Hepatocyte (in vitro differentiated cells): ENCODE results near the gene MED19. TPM values are rescaled to one million over a fixed set of nuclear protein-coding genes. Genes with fewer than 3 reads are reported as not detected.

Source experiments
- DNase-seq: peaks from one replicate; pipeline ENCODE4 v3.0.0-alpha.2; 2016; ENCODE audit warnings: low spot score
- H2AFZ ChIP-seq: fragments of 200-600 bp; sonication (generic); 2 replicates; pipeline ENCODE4 v1.6.0; 2016; ENCODE audit warnings: antibody characterized with exemption, mild to moderate bottlenecking
- H3K27ac ChIP-seq: fragments of 200-600 bp; sonication (generic); 2 replicates; pipeline ENCODE4 v1.5.1; 2016; ENCODE audit warnings: mild to moderate bottlenecking
- H3K27me3 ChIP-seq: fragments of 200-600 bp; sonication (generic); 2 replicates; pipeline ENCODE4 v1.6.1; 2016
- H3K36me3 ChIP-seq: fragments of 200-600 bp; sonication (generic); replicated peaks from 2 replicates; pipeline ENCODE4 v1.5.1; 2016; ENCODE audit warnings: low read depth; ENCODE audit not compliant: insufficient read depth
- H3K4me1 ChIP-seq: fragments of 200-600 bp; sonication (generic); 2 replicates; pipeline ENCODE4 v1.5.1; 2016; ENCODE audit warnings: mild to moderate bottlenecking, moderate library complexity; ENCODE audit not compliant: insufficient read depth
- H3K4me2 ChIP-seq: fragments of 200-600 bp; sonication (generic); 2 replicates; pipeline ENCODE4 v1.6.0; 2016
- H3K4me3 ChIP-seq: fragments of 200-600 bp; sonication (generic); 2 replicates; pipeline ENCODE4 v1.5.1; 2016; ENCODE audit warnings: mild to moderate bottlenecking
- H3K79me2 ChIP-seq: fragments of 200-600 bp; sonication (generic); 2 replicates; pipeline ENCODE4 v1.6.0; 2017; ENCODE audit warnings: mild to moderate bottlenecking
- H3K9me2 ChIP-seq: fragments of 200-600 bp; sonication (generic); replicated peaks from 2 replicates; pipeline ENCODE4 v1.6.0; 2017; ENCODE audit warnings: mild to moderate bottlenecking; ENCODE audit not compliant: insufficient read depth
- H3K9me3 ChIP-seq: fragments of 200-600 bp; sonication (generic); 2 replicates; pipeline ENCODE4 v1.5.1; 2016; ENCODE audit warnings: low read depth, mild to moderate bottlenecking
- H4K20me1 ChIP-seq: fragments of 200-600 bp; sonication (generic); 2 replicates; pipeline ENCODE4 v1.6.0; 2016; ENCODE audit warnings: mild to moderate bottlenecking; ENCODE audit not compliant: insufficient read depth, poor library complexity, severe bottlenecking
- EZH2 ChIP-seq: fragments of 200-600 bp; sonication (generic); IDR thresholded peaks from 2 replicates; pipeline ENCODE4 v1.6.1; 2016; ENCODE audit warnings: antibody characterized with exemption, mild to moderate bottlenecking, borderline replicate concordance
- EZH2phosphoT487 ChIP-seq: fragments of 200-600 bp; sonication (generic); IDR thresholded peaks from one replicate; pipeline ENCODE4 v1.6.1; 2018; ENCODE audit warnings: antibody characterized with exemption, mild to moderate bottlenecking, low read depth, moderate library complexity; ENCODE audit not compliant: unreplicated experiment, severe bottlenecking
- WGBS: methylation state at CpG from one replicate; pipeline ENCODE4 v1.1.6; 2016; ENCODE audit warnings: low lambda C conversion rate; ENCODE audit errors: missing lambda C conversion rate; 5-methylcytosine and 5-hydroxymethylcytosine counted together
- polyA plus RNA-seq: library from polyadenylated mRNA; unstranded; fragments of >200 nt; fragmentation: Nextera tagmentation; extraction: Ambion mirVana; gene quantifications from 2 replicates; pipeline ENCODE4 v1.2.1, GENCODE V29; 2016
- total RNA-seq: library from RNA; depleted of rRNA; stranded (reverse); fragments of >200 nt; gene quantifications from 2 replicates; pipeline ENCODE4 v1.2.3, GENCODE V29; 2014
- TF ChIP-seq, protein P1 (sequence below): fragments of 200-600 bp; sonication (generic); IDR thresholded peaks from 2 replicates; pipeline ENCODE4 v1.5.1; 2016; ENCODE audit warnings: antibody characterized with exemption, mild to moderate bottlenecking; ENCODE audit not compliant: poor library complexity

Gene MED19, protein sequence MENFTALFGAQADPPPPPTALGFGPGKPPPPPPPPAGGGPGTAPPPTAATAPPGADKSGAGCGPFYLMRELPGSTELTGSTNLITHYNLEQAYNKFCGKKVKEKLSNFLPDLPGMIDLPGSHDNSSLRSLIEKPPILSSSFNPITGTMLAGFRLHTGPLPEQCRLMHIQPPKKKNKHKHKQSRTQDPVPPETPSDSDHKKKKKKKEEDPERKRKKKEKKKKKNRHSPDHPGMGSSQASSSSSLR
- total RNA-seq (14.5 and 15.5 TPM in 2 replicates), polyA plus RNA-seq (30.2 and 30.9 TPM in 2 replicates)

DNA sequence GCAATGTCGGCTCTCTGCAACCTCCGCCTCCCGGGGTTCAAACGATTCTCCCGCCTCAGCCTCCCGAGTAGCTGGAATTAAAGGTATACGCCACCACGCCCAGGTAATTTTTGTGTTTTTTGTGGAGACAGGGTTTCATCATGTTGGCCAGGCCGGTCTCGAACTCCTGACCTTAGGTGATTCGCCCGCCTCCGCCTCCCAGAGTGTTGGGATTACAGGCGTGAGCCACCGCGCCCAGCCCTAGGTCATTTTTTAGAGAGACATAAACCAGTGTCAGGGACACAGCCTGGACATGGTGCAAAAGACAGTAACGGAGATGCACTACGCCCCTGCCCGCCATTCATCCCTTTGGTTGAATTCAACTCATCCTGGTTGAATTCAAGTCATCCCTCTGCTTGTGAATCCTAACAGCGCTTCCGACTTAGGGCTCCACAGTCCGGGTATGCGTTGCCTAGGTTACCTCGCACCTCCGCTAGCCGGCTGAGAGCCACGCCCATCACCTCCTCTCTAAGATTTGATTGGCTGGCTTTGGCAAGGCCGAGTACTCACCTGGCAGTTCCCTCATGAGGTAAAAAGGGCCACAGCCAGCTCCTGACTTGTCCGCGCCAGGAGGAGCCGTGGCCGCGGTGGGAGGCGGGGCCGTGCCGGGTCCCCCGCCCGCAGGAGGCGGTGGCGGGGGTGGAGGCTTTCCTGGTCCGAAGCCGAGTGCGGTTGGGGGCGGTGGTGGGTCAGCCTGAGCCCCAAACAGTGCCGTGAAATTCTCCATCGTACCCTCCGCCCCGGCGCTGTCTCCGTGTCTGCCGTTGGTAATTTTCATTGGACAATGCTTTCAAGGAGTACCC is at the start of gene MED19:
Gene MED19, minus strand, starts transcription at position 802 of the 842 bp plus-strand sequence. Its CDS starts 36 bp downstream, at position 766.
- Histone ChIP-seq H3K4me3 (peak within 1 kb of the TSS; percentile 32), H3K79me2 (peaks cover 73% of the 10 kb centered on the region), H4K20me1 (no peaks in the 10 kb centered on the region), H2AFZ (peak within 1 kb of the TSS; percentile 32), H3K9me2 (no peaks in the 10 kb centered on the region), H3K27ac (peak within 1 kb of the TSS; percentile 87), H3K36me3 (no peaks in the 10 kb centered on the region), H3K4me2 (peak within 1 kb of the TSS; percentile 96), H3K4me1 (peaks cover 21% of the 10 kb centered on the region), H3K9me3 (no peaks in the 10 kb centered on the region), H3K27me3 (no peaks in the 10 kb centered on the region)
- no peak for TF ChIP-seq EZH2phosphoT487
- TF ChIP-seq, protein P1, sequence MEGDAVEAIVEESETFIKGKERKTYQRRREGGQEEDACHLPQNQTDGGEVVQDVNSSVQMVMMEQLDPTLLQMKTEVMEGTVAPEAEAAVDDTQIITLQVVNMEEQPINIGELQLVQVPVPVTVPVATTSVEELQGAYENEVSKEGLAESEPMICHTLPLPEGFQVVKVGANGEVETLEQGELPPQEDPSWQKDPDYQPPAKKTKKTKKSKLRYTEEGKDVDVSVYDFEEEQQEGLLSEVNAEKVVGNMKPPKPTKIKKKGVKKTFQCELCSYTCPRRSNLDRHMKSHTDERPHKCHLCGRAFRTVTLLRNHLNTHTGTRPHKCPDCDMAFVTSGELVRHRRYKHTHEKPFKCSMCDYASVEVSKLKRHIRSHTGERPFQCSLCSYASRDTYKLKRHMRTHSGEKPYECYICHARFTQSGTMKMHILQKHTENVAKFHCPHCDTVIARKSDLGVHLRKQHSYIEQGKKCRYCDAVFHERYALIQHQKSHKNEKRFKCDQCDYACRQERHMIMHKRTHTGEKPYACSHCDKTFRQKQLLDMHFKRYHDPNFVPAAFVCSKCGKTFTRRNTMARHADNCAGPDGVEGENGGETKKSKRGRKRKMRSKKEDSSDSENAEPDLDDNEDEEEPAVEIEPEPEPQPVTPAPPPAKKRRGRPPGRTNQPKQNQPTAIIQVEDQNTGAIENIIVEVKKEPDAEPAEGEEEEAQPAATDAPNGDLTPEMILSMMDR = no peak
- TF ChIP-seq EZH2 = no peak
- 13% methylated on average over 51 of the region's 51 CpGs for WGBS
- peak; percentile 95 for DNase-seq

DNA sequence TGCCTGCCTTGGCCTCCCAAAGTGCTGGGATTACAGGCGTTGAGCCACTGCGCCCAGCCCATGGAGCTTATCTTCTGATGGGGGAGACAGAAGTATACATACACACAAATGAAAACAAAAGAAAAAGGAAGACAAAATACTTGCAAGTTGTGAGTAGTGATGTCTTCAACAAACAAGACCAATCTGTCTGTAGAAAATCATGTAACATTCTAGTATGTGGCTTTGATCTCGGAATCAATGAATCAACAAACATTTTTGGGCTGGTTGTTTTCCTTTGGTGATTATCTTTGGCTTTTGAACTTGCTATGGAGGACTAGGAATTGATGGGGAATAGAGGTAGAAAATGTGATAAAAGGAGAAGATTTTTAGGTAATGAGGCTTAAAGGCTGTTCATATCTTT is 46.2 kb upstream of the MED19 start:
- Histone ChIP-seq H3K9me3 (no peaks in the 10 kb centered on the region), H3K4me3 (no peak overlapping the region), H3K79me2 (peaks cover 17% of the 10 kb centered on the region), H2AFZ (no peak overlapping the region), H3K36me3 (no peaks in the 10 kb centered on the region), H3K4me2 (no peak overlapping the region), H4K20me1 (no peaks in the 10 kb centered on the region), H3K9me2 (no peaks in the 10 kb centered on the region), H3K4me1 (no peaks in the 10 kb centered on the region), H3K27ac (no peak overlapping the region), H3K27me3 (no peaks in the 10 kb centered on the region)
- no peak for DNase-seq
- TF ChIP-seq EZH2 = no peak
- no peak for TF ChIP-seq EZH2phosphoT487
- TF ChIP-seq, protein P1 = no peak
- 76% methylated on average over 3 of the region's 3 CpGs for WGBS

DNA sequence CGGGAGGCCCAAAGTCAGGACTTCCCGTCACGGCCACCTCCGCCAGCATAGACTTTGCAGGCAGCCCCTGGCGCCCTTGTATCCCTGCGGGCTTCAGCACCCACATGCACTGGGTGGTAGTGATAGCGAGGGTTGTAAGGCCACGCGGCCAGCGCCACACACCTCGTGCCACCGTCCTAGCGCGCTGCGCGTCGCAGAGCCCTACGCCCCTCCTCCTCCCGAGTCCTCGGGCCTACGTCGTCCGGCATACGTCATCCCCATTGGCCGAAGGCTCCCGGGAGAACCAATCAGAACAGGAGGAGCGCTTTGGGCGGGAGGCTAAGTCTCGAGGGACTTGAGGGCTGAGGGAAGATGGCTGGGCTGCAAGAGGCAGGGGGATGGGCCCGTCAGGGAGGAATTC is 40.9 kb upstream of the MED19 start:
- Histone ChIP-seq H3K27me3 (no peaks in the 10 kb centered on the region), H3K4me1 (peaks cover 7% of the 10 kb centered on the region), H4K20me1 (no peaks in the 10 kb centered on the region), H3K27ac (no peak overlapping the region), H3K9me2 (no peaks in the 10 kb centered on the region), H3K9me3 (no peaks in the 10 kb centered on the region), H3K36me3 (no peaks in the 10 kb centered on the region), H3K4me3 (no peak overlapping the region), H3K4me2 (no peak overlapping the region), H3K79me2 (no peaks in the 10 kb centered on the region), H2AFZ (no peak overlapping the region)
- TF ChIP-seq, protein P1 = no peak
- TF ChIP-seq EZH2 = no peak
- TF ChIP-seq EZH2phosphoT487 = no peak
- WGBS = 98% methylated on average over 25 of the region's 30 CpGs
- DNase-seq = no peak
